ENCODE data around the gene FER.

FER gene

DNA sequence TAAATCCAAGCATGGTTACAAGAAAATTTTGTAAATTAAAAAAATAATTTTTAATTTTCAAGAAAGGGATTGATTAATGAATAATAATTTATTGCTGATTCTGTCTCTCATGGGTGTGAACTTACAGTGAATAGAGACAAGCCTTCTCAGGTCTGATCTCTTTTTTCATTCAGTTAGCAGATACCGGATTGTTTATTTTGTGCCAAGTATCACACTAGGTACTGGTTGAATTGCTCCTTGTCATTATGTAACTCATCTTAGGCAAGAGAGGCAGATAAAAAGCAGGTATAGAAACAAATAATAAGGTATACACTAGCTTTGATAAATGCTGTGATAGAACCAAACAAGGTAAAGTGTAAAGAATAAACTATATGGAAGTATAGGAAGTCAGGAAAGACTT is 378.8 kb downstream of the FER start:
- TF ChIP-seq, protein P1, sequence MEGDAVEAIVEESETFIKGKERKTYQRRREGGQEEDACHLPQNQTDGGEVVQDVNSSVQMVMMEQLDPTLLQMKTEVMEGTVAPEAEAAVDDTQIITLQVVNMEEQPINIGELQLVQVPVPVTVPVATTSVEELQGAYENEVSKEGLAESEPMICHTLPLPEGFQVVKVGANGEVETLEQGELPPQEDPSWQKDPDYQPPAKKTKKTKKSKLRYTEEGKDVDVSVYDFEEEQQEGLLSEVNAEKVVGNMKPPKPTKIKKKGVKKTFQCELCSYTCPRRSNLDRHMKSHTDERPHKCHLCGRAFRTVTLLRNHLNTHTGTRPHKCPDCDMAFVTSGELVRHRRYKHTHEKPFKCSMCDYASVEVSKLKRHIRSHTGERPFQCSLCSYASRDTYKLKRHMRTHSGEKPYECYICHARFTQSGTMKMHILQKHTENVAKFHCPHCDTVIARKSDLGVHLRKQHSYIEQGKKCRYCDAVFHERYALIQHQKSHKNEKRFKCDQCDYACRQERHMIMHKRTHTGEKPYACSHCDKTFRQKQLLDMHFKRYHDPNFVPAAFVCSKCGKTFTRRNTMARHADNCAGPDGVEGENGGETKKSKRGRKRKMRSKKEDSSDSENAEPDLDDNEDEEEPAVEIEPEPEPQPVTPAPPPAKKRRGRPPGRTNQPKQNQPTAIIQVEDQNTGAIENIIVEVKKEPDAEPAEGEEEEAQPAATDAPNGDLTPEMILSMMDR (IDR thresholded peaks at IDR 0.05; ENCODE audit: borderline replicate concordance, control extremely low read depth, extremely low read depth, insufficient read depth, missing control alignments) = no peak
- no peak for DNase-seq (ENCODE audit: low spot score)
- in situ Hi-C loops (cut with MboI; ENCODE audit: low sequenced_read_pairs, unreplicated experiment) = no loop called here

DNA sequence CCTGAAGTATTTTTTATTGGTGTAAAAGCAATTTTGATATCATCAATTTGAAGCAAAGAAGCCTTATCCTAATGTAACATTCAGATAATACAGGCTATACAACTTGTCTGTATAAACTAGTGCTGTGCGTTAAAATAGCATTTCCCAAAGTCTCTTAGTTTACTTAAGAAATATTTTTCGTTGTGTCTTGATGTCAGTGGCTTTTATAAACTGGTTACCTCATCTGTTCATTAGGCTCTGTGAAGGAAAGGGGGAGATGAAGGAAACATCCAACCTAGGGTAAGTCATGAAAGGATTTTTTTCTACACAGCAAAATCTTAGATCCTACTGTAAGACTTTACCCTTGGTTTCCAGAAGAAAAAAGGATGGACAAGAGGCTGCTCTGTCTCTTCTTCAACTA is 389.2 kb downstream of the FER start:
- in situ Hi-C loops (cut with MboI; ENCODE audit: low sequenced_read_pairs, unreplicated experiment) = no loop called here
- DNase-seq (ENCODE audit: low spot score) = no peak
- TF ChIP-seq, protein P1 (IDR thresholded peaks at IDR 0.05; ENCODE audit: borderline replicate concordance, control extremely low read depth, extremely low read depth, insufficient read depth, missing control alignments) = no peak

DNA sequence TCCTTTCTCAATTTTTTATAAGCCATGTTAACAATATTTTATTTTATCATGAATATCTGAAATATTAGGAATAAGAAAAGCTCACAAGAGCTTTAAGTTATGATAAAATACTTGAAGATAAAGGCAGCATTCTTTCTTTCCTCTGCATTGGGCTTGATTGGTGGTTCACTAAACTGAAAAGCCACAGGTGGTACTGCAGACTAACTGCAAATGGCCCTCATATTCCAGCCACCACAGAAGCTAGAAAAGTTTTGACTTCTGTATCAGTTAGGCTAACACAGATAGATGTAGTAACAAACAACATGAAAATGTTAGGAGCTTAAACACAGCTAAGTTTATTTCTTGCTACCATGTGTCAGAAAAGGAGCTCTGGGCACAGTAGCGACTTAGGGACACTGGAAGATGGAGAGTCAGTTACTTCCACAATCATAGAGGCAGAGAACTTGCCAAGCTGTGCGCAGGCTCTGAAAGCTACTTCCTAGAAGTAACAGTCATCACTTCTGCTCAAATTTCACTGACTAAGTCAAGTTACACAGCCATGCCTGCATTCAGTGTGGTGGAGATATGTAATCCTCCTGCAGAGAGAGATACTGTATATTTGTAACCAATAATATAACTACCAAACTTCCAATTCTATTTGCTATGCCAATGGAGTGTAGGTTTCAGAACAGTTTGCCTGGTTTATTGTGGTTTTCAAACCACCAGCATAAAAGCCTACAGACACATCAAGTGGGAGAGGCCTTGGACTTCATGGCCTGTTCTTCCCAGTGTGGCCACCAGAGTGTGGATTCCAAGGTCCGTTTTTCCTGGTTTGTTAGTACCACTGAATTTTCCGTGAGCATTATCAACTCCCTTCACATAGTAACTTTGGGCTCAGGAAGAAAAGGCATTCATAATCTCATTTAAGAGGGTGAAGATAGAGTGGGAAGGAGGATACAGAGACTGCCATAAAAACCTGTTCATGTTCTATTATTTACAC is 393.8 kb downstream of the FER start:
- DNase-seq (ENCODE audit: low spot score) = no peak
- TF ChIP-seq, protein P1 (IDR thresholded peaks at IDR 0.05; ENCODE audit: borderline replicate concordance, control extremely low read depth, extremely low read depth, insufficient read depth, missing control alignments) = no peak
- in situ Hi-C loops (cut with MboI; ENCODE audit: low sequenced_read_pairs, unreplicated experiment) = no loop called here

DNA sequence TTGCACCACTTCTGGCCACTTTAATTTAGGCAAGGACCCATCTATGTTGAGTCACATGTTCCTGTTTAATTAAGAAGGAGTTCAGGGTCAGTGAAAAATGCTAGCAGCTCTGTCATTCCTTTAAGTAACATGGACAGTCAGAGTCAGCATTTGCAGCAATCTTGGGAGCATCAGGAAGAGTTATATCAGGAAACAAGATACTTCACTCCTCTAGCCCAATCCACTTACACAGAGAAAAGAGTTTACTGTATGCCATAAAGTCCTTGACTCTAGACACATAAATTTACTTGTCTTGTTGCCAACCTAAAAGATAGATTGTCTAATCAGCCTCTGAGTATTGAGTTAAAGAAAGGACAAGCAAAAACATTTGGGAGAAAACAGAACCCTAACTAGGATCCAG is 395.3 kb downstream of the FER start:
- in situ Hi-C loops (cut with MboI; ENCODE audit: low sequenced_read_pairs, unreplicated experiment) = no loop called here
- TF ChIP-seq, protein P1 (IDR thresholded peaks at IDR 0.05; ENCODE audit: borderline replicate concordance, control extremely low read depth, extremely low read depth, insufficient read depth, missing control alignments) = no peak
- DNase-seq (ENCODE audit: low spot score) = no peak

DNA sequence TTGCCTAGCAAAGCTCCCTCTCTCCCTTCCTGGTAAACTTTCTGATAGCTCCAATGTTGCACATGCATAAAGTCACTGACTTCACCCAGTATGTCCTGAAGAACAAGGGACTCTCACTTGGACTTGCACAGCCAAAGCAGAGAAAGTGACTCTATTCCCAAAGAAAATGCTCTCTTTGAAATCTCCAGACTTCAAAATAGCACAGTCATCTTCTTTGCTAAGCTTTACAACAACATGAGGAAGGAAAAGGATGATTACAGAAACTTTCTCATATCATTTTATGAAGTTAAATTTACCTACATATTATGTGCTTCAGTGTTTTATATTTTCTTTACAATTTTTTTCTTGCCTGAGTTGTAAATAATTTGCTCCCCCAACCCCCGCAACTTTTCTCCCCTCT is 397.4 kb downstream of the FER start:
- in situ Hi-C loops (cut with MboI; ENCODE audit: low sequenced_read_pairs, unreplicated experiment) = no loop called here
- DNase-seq (ENCODE audit: low spot score) = no peak
- TF ChIP-seq, protein P1 (IDR thresholded peaks at IDR 0.05; ENCODE audit: borderline replicate concordance, control extremely low read depth, extremely low read depth, insufficient read depth, missing control alignments) = no peak

DNA sequence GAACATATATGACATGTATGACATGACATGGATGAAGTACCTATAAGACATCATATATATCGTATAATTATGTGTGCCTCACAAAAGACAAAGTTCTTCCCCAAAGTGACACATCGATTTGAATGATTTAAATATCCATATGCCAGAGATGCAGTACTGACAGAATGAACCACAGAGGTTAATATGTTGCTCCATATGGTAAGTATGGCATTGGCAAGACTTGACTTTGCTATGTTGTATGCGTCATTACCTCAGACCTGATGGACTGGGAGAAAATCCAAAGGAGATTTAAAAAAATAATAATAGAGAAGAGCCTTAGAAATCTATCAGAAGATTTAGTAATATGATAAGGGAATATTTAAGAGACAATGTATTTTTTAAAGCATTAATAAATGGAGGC is 398.9 kb downstream of the FER start:
- in situ Hi-C loops (cut with MboI; ENCODE audit: low sequenced_read_pairs, unreplicated experiment) = no loop called here
- no peak for DNase-seq (ENCODE audit: low spot score)
- TF ChIP-seq, protein P1 (IDR thresholded peaks at IDR 0.05; ENCODE audit: borderline replicate concordance, control extremely low read depth, extremely low read depth, insufficient read depth, missing control alignments) = no peak
